GM23338 (cell line): Measurements from ENCODE around the gene CASS4. TPM values are rescaled to one million over a fixed set of nuclear protein-coding genes. Genes with fewer than 3 reads are reported as not detected.

ENCODE experiments used
- ATAC-seq: fragments of 200-7000 bp; cut with Tn5 transposase; 3 replicates; pipeline ENCODE4 v1.9.1; 2020
- DNase-seq: peaks from one replicate; pipeline ENCODE4 v3.0.0-alpha.2; 2015; ENCODE audit warnings: low spot score
- H2AFZ ChIP-seq: fragments of 200-600 bp; sonication (generic); 2 replicates; pipeline ENCODE4 v1.8.0; 2016; ENCODE audit warnings: antibody characterized with exemption, mild to moderate bottlenecking, moderate library complexity
- H3F3A ChIP-seq: fragments of 200-600 bp; sonication (generic); replicated peaks from 2 replicates; pipeline ENCODE4 v1.8.0; 2017; ENCODE audit warnings: antibody characterized with exemption, mixed run types, low read depth
- H3K27ac ChIP-seq: fragments of 200-600 bp; sonication (generic); 2 replicates; pipeline ENCODE4 v1.6.1; 2016; ENCODE audit warnings: low read depth
- H3K27me3 ChIP-seq: fragments of 200-600 bp; sonication (generic); 2 replicates; pipeline ENCODE4 v1.8.0; 2016; ENCODE audit warnings: mild to moderate bottlenecking, mixed run types, moderate library complexity; ENCODE audit not compliant: insufficient read depth
- H3K36me3 ChIP-seq: fragments of 200-600 bp; sonication (generic); 2 replicates; pipeline ENCODE4 v1.8.0; 2016; ENCODE audit warnings: mild to moderate bottlenecking; ENCODE audit not compliant: insufficient read depth
- H3K4me1 ChIP-seq: fragments of 200-600 bp; sonication (generic); 2 replicates; pipeline ENCODE4 v1.8.0; 2016; ENCODE audit warnings: mild to moderate bottlenecking, moderate library complexity; ENCODE audit not compliant: insufficient read depth
- H3K4me2 ChIP-seq: fragments of 200-600 bp; sonication (generic); 2 replicates; pipeline ENCODE4 v1.7.1; 2017; ENCODE audit warnings: mixed run types
- H3K4me3 ChIP-seq: fragments of 200-600 bp; sonication (generic); 2 replicates; pipeline ENCODE4 v1.6.1; 2016; ENCODE audit warnings: mixed run types
- H3K79me2 ChIP-seq: fragments of 200-600 bp; sonication (generic); replicated peaks from 2 replicates; pipeline ENCODE4 v1.8.0; 2017; ENCODE audit warnings: mild to moderate bottlenecking; ENCODE audit not compliant: insufficient read depth
- H3K9me2 ChIP-seq: fragments of 200-600 bp; sonication (generic); 2 replicates; pipeline ENCODE4 v1.8.0; 2017; ENCODE audit not compliant: insufficient read depth
- H4K20me1 ChIP-seq: fragments of 200-600 bp; sonication (generic); replicated peaks from 2 replicates; pipeline ENCODE4 v1.8.0; 2017; ENCODE audit warnings: mild to moderate bottlenecking; ENCODE audit not compliant: insufficient read depth
- H3K27ac Mint-ChIP-seq: 2 replicates; pipeline ENCODE4 v1.8.0; 2020; ENCODE audit warnings: inconsistent platforms, mild to moderate bottlenecking, moderate library complexity, mixed read lengths
- H3K27me3 Mint-ChIP-seq: 3 replicates; pipeline ENCODE4 v1.8.0; 2022; ENCODE audit warnings: low read depth, mild to moderate bottlenecking, moderate library complexity, mixed read lengths, inconsistent platforms; ENCODE audit not compliant: insufficient read depth, poor library complexity
- H3K36me3 Mint-ChIP-seq: 3 replicates; pipeline ENCODE4 v1.8.0; 2021; ENCODE audit warnings: low read depth, mild to moderate bottlenecking, inconsistent platforms, moderate library complexity, mixed read lengths
- H3K4me1 Mint-ChIP-seq: 3 replicates; pipeline ENCODE4 v1.8.0; 2020; ENCODE audit warnings: mild to moderate bottlenecking, inconsistent platforms, mixed read lengths
- H3K4me3 Mint-ChIP-seq: 3 replicates; pipeline ENCODE4 v1.8.0; 2021; ENCODE audit warnings: moderate library complexity, mild to moderate bottlenecking, inconsistent platforms, mixed read lengths
- H3K9me3 Mint-ChIP-seq: 3 replicates; pipeline ENCODE4 v1.8.0; 2020; ENCODE audit warnings: moderate library complexity, mild to moderate bottlenecking, inconsistent platforms, mixed read lengths
- CREB1 ChIP-seq: fragments of 250-450 bp; sonication (Bioruptor Pico); IDR thresholded peaks from 2 replicates; pipeline ENCODE4 v1.5.0; 2020; ENCODE audit warnings: low read depth, mild to moderate bottlenecking, moderate library complexity
- EZH2 ChIP-seq: fragments of 200-600 bp; sonication (generic); IDR thresholded peaks from one replicate; pipeline ENCODE4 v1.8.0; 2017; ENCODE audit warnings: antibody characterized with exemption, mild to moderate bottlenecking, low read depth; ENCODE audit not compliant: unreplicated experiment
- EZH2phosphoT487 ChIP-seq: fragments of 200-600 bp; sonication (generic); IDR thresholded peaks from one replicate; pipeline ENCODE4 v1.8.1; 2018; ENCODE audit warnings: antibody characterized with exemption; ENCODE audit not compliant: unreplicated experiment
- JUNB ChIP-seq: IDR thresholded peaks from one replicate; pipeline ENCODE4 v1.6.1; 2016; ENCODE audit warnings: antibody characterized with exemption; ENCODE audit not compliant: unreplicated experiment
- NANOG ChIP-seq: IDR thresholded peaks from 2 replicates; pipeline ENCODE4 v1.6.1; 2016; ENCODE audit warnings: antibody characterized with exemption, borderline replicate concordance
- POLR2AphosphoS5 ChIP-seq: IDR thresholded peaks from 2 replicates; pipeline ENCODE4 v1.6.1; 2016; ENCODE audit warnings: antibody characterized with exemption, low read depth
- REST ChIP-seq: IDR thresholded peaks from one replicate; pipeline ENCODE4 v1.6.1; 2018; ENCODE audit warnings: antibody characterized with exemption; ENCODE audit not compliant: unreplicated experiment
- STAT1 ChIP-seq: IDR thresholded peaks from one replicate; pipeline ENCODE4 v1.6.1; 2016; ENCODE audit warnings: antibody characterized with exemption; ENCODE audit not compliant: unreplicated experiment
- ZNF114 ChIP-seq: fragments of 250-450 bp; sonication (Bioruptor Pico); IDR thresholded peaks from 2 replicates; pipeline ENCODE4 v1.5.0; 2020; ENCODE audit warnings: mild to moderate bottlenecking, moderate library complexity
- ZNF331 ChIP-seq: fragments of 250-450 bp; sonication (Bioruptor Pico); IDR thresholded peaks from 2 replicates; pipeline ENCODE4 v1.5.0; 2020; ENCODE audit warnings: low read depth, mild to moderate bottlenecking, moderate library complexity
- ZNF462 ChIP-seq: fragments of 250-450 bp; sonication (Bioruptor Pico); IDR thresholded peaks from 2 replicates; pipeline ENCODE4 v1.5.0; 2020; ENCODE audit warnings: mild to moderate bottlenecking, moderate library complexity
- polyA plus RNA-seq: library from polyadenylated mRNA; unstranded; fragments of >200 nt; fragmentation: Nextera tagmentation; extraction: Ambion mirVana; gene quantifications from 2 replicates; pipeline ENCODE4 v1.2.1, GENCODE V29; 2016
- total RNA-seq: library from RNA; depleted of rRNA; stranded (reverse); fragments of >200 nt; shearing (Covaris generic); gene quantifications from 2 replicates; pipeline ENCODE4 v1.2.3, GENCODE V29; 2014
- TF ChIP-seq, protein P1 (sequence below): IDR thresholded peaks from 2 replicates; pipeline ENCODE4 v1.6.1; 2016; ENCODE audit warnings: antibody characterized with exemption
- TF ChIP-seq, protein P2 (sequence below), 2 experiments: fragments of 200-600 bp in 1 of 2; sonication (generic) in 1 of 2; conservative IDR thresholded peaks; 2 replicates each; pipeline versions ENCODE4 v1.5.1 to v1.6.1; 2016 to 2017; ENCODE audit warnings: antibody characterized with exemption in 2 of 2, low read depth in 2 of 2, mild to moderate bottlenecking in 2 of 2, moderate library complexity in 1 of 2

Gene CASS4
- total and polyA plus RNA-seq, 2 experiments from 2014 or later, result not detected

GRCh38 chr20:56423886-56424285 is 11.8 kb downstream of the CASS4 start:
- Histone ChIP-seq H4K20me1 (no peaks in the 10 kb centered on the region), H3K27ac (no peak overlapping the region), H3K4me2 (no peak overlapping the region), H3K4me1 (no peaks in the 10 kb centered on the region), H3K9me2 (no peaks in the 10 kb centered on the region), H3K27me3 (peaks cover 16% of the 10 kb centered on the region; the same call in 1 of the 2 replicates), H2AFZ (no peak overlapping the region), H3K4me3 (no peak overlapping the region), H3F3A (no peaks in the 10 kb centered on the region), H3K79me2 (no peaks in the 10 kb centered on the region), H3K36me3 (no peaks in the 10 kb centered on the region)
- DNase-seq (no peak), ATAC-seq (no peak)
- TF ChIP-seq REST (no peak), JUNB (no peak), EZH2phosphoT487 (no peak), ZNF462 (CRISPR knock-in tag) (no peak), ZNF114 (CRISPR knock-in tag) (no peak), STAT1 (no peak), EZH2 (no peak), CREB1 (no peak), POLR2AphosphoS5 (no peak), NANOG (no peak), ZNF331 (no peak)
- TF ChIP-seq, protein P1, sequence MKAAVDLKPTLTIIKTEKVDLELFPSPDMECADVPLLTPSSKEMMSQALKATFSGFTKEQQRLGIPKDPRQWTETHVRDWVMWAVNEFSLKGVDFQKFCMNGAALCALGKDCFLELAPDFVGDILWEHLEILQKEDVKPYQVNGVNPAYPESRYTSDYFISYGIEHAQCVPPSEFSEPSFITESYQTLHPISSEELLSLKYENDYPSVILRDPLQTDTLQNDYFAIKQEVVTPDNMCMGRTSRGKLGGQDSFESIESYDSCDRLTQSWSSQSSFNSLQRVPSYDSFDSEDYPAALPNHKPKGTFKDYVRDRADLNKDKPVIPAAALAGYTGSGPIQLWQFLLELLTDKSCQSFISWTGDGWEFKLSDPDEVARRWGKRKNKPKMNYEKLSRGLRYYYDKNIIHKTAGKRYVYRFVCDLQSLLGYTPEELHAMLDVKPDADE, result no peak
- TF ChIP-seq, protein P2, sequence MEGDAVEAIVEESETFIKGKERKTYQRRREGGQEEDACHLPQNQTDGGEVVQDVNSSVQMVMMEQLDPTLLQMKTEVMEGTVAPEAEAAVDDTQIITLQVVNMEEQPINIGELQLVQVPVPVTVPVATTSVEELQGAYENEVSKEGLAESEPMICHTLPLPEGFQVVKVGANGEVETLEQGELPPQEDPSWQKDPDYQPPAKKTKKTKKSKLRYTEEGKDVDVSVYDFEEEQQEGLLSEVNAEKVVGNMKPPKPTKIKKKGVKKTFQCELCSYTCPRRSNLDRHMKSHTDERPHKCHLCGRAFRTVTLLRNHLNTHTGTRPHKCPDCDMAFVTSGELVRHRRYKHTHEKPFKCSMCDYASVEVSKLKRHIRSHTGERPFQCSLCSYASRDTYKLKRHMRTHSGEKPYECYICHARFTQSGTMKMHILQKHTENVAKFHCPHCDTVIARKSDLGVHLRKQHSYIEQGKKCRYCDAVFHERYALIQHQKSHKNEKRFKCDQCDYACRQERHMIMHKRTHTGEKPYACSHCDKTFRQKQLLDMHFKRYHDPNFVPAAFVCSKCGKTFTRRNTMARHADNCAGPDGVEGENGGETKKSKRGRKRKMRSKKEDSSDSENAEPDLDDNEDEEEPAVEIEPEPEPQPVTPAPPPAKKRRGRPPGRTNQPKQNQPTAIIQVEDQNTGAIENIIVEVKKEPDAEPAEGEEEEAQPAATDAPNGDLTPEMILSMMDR (conservative IDR thresholded peaks at IDR 0.05; ENCODE audit: low read depth in 2 of 2), result no peak
- Mint-ChIP-seq H3K27me3 (peaks cover 37% of the 10 kb centered on the region), H3K36me3 (no peaks in the 10 kb centered on the region), H3K4me3 (no peak overlapping the region), H3K9me3 (no peaks in the 10 kb centered on the region), H3K27ac (no peak overlapping the region), H3K4me1 (peaks cover 14% of the 10 kb centered on the region)
